Forelimb muscle (tissue), 1 donor: ENCODE data around the gene SEC24D. TPM values are rescaled to one million over a fixed set of nuclear protein-coding genes. Genes with fewer than 3 reads are reported as not detected.

Source experiments
- DNase-seq: peaks from one replicate; pipeline ENCODE4 v3.0.0-alpha.2; 2013; ENCODE audit warnings: low read depth
- polyA plus RNA-seq: library from polyadenylated mRNA; unstranded; fragments of 120-200 nt; gene quantifications from one replicate; pipeline ENCODE4 v1.2.1, GENCODE V29; 2013; ENCODE audit not compliant: insufficient read length

Gene SEC24D
- polyA plus RNA-seq, 1 donor: 44.2 TPM

GRCh38 chr4:118718511-118719170, 117.3 kb downstream of the SEC24D start:
- no peak for DNase-seq

DNA sequence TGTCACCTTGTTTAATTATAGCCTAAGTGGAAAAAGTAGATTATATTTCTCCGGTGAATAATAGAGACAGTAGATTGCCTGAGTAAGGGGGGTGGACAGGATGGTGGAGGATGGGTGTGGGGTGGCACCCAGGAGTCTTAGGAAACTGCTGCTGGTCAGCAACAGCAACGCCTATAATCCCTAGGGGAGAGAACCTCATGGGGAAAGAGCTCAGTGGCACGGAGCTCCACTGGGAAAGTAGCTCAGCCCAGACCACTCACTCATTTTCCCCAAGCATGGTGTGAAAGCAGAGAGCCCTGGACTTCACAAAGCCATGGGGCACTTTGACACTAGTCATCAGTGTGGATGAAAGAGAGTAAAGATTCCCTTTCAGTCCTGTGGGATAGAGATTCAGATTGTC, 119.6 kb downstream of the SEC24D start:
- DNase-seq: no peak

GRCh38 chr4:118714682-118715081, 121.2 kb downstream of the SEC24D start:
- DNase-seq: no peak

GRCh38 chr4:118712872-118713271, 123.1 kb downstream of the SEC24D start:
- no peak for DNase-seq

GRCh38 chr4:118711052-118711451, 124.9 kb downstream of the SEC24D start:
- DNase-seq: no peak

- no peak for DNase-seq
Observed at GRCh38 chr4:118703118-118703517, 132.8 kb downstream of the SEC24D start.

GRCh38 chr4:118684873-118685811, 150.8 kb downstream of the SEC24D start, which contains the start of gene METTL14:
METTL14 (plus strand) TSS chr4:118685392; CDS start chr4:118685535, 143 bp downstream.
- DNase-seq: peak; percentile 88

- no peak for DNase-seq
Observed at GRCh38 chr4:118683513-118683912, 152.4 kb downstream of the SEC24D start.

DNA sequence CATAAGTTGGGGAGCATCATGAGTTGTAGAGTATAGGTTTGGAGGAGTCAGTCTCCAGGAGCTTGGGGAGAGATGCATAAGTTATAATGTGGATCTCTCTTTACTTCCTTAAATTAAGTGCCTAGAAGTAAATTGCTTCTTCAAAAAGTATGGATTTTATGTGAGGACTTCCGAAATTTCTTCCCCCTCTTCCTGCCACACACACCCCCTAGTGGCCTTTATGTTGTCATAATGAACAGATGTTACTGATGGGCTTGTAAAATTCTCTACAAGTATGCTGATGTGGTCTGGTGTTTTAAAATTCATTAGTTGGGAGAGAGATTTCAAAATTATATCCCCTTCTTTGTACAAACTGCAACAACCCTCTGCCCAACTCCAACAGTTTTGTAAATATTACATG, 153.0 kb downstream of the SEC24D start:
- no peak for DNase-seq

GRCh38 chr4:118680808-118681207, 155.1 kb downstream of the SEC24D start:
- no peak for DNase-seq

- no peak for DNase-seq
Observed at GRCh38 chr4:118676128-118676527, 159.8 kb downstream of the SEC24D start.

Other genes starting within 250 kb of the SEC24D start
- 27.0 TPM for gene METTL14, start 150.7 kb downstream of the SEC24D start, polyA plus RNA-seq
- gene SYNPO2, start 52.7 kb upstream of the SEC24D start, polyA plus RNA-seq: 162 TPM